ENCODE results near the gene CECR2.

CECR2 gene

GRCh38 chr22:17471886-17472535 is 102.8 kb downstream of the CECR2 start:
- no peak for DNase-seq

- DNase-seq, result no peak
These were observed 103.7 kb downstream of the CECR2 start for GRCh38 chr22:17472932-17473331.

- DNase-seq, result no peak
These were observed 106.3 kb downstream of the CECR2 start for GRCh38 chr22:17475318-17476230.

GRCh38 chr22:17476838-17477237 is 107.6 kb downstream of the CECR2 start:
- DNase-seq, result no peak

GRCh38 chr22:17477391-17477833 is 108.2 kb downstream of the CECR2 start:
- DNase-seq, result peak in 1 of 2 experiments; percentile 23

- DNase-seq, result no peak
These were observed 109.9 kb downstream of the CECR2 start for GRCh38 chr22:17479135-17479534.

- DNase-seq, result no peak
These were observed 112.2 kb downstream of the CECR2 start for GRCh38 chr22:17481424-17481823.

- no peak for DNase-seq
These were observed 114.6 kb downstream of the CECR2 start for GRCh38 chr22:17483688-17484372.

- no peak for DNase-seq
These were observed 115.3 kb downstream of the CECR2 start for GRCh38 chr22:17484608-17485007.

- no peak for DNase-seq
These were observed 117.1 kb downstream of the CECR2 start for GRCh38 chr22:17486313-17486712.

- DNase-seq, result no peak
These were observed 117.5 kb downstream of the CECR2 start for GRCh38 chr22:17486719-17487118.

GRCh38 chr22:17489101-17489500 is 119.8 kb downstream of the CECR2 start:
- no peak for DNase-seq

GRCh38 chr22:17491090-17491640 is 121.9 kb downstream of the CECR2 start:
- no peak for DNase-seq

- no peak for DNase-seq
These were observed 123.0 kb downstream of the CECR2 start for GRCh38 chr22:17492247-17492646.

- no peak for DNase-seq
These were observed 124.2 kb downstream of the CECR2 start for GRCh38 chr22:17493419-17493981.

GRCh38 chr22:17496841-17497240 is 127.6 kb downstream of the CECR2 start:
- DNase-seq, result no peak

- DNase-seq, result peak; percentile 31 to 64
These were observed 132.5 kb downstream of the CECR2 start for GRCh38 chr22:17501679-17502285.

- DNase-seq, result no peak
These were observed 138.8 kb downstream of the CECR2 start for GRCh38 chr22:17508110-17508509.

GRCh38 chr22:17512960-17513359 is 143.7 kb downstream of the CECR2 start:
- no peak for DNase-seq

GRCh38 chr22:17513612-17514011 is 144.4 kb downstream of the CECR2 start:
- DNase-seq, result no peak

- no peak for DNase-seq
These were observed 144.8 kb downstream of the CECR2 start for GRCh38 chr22:17514084-17514483.

- no peak for DNase-seq
These were observed 149.1 kb downstream of the CECR2 start for GRCh38 chr22:17518406-17518805.

All from SHP77 (cell line).